Common myeloid progenitor, CD34-positive (primary cell): ENCODE data around the gene STAM.

ENCODE experiments used
- CTCF ChIA-PET: fragments of 350-600 bp; sonication (Branson Sonifier 250); formaldehyde crosslinking; loops from one replicate; lab custom pipeline; 2021; ENCODE audit warnings: antibody characterized with exemption; lab: Charles Lee
- POLR2A ChIA-PET: fragments of 350-600 bp; sonication (Branson Sonifier 250); formaldehyde crosslinking; loops from one replicate; lab custom pipeline; 2021; ENCODE audit warnings: antibody characterized with exemption; lab: Charles Lee
- DNase-seq, 3 donors: peaks; one replicate each; pipeline versions ENCODE4 v3.0.0 to v3.0.0-alpha.2; 2013
- H3K27ac ChIP-seq, 2 experiments: 1 replicate in 1 of 2; 2 replicates in 1 of 2; pipeline ENCODE4 v1.7.0; 2013; ENCODE audit warnings: inconsistent platforms in 2 of 2, low read length in 2 of 2, mild to moderate bottlenecking in 2 of 2, low read depth in 1 of 2, moderate library complexity in 1 of 2; ENCODE audit not compliant: severe bottlenecking in 2 of 2, insufficient read depth in 1 of 2, poor library complexity in 1 of 2
- H3K27me3 ChIP-seq, 5 experiments: replicated peaks in 2 of 5; 1 replicate in 3 of 5; 2 replicates in 2 of 5; pipeline versions ENCODE4 v1.6.1 to v1.7.0; 2013; ENCODE audit warnings: low read length in 4 of 5, mild to moderate bottlenecking in 2 of 5, moderate library complexity in 2 of 5, inconsistent platforms in 1 of 5; ENCODE audit not compliant: insufficient read depth in 5 of 5, control insufficient read depth in 4 of 5
- H3K36me3 ChIP-seq, 4 experiments: 1 replicate in 2 of 4; 2 replicates in 2 of 4; pipeline versions ENCODE4 v1.6.1 to v1.7.0; 2013; ENCODE audit warnings: low read length in 3 of 4, control low read depth in 1 of 4, mild to moderate bottlenecking in 1 of 4; ENCODE audit not compliant: control insufficient read depth in 4 of 4, insufficient read depth in 4 of 4
- H3K4me1 ChIP-seq, 4 experiments: 1 replicate in 3 of 4; 2 replicates in 1 of 4; pipeline versions ENCODE4 v1.6.1 to v1.7.1; 2013; ENCODE audit warnings: low read length in 3 of 4, mild to moderate bottlenecking in 3 of 4, control low read depth in 1 of 4, inconsistent platforms in 1 of 4, moderate library complexity in 1 of 4; ENCODE audit not compliant: control insufficient read depth in 4 of 4, insufficient read depth in 4 of 4; ENCODE audit errors: control extremely low read depth in 1 of 4
- H3K4me3 ChIP-seq, 7 experiments: 1 replicate in 4 of 7; 2 replicates in 3 of 7; pipeline versions ENCODE4 v1.5.1 to v1.7.0; 2013; ENCODE audit warnings: mild to moderate bottlenecking in 7 of 7, low read length in 6 of 7, moderate library complexity in 6 of 7, inconsistent platforms in 2 of 7, low read depth in 2 of 7, control low read depth in 1 of 7; ENCODE audit not compliant: insufficient read depth in 4 of 7, control insufficient read depth in 1 of 7; ENCODE audit errors: extremely low read depth in 1 of 7
- H3K9me3 ChIP-seq, 5 experiments: 1 replicate in 4 of 5; 2 replicates in 1 of 5; pipeline versions ENCODE4 v1.6.1 to v1.7.1; 2013; ENCODE audit warnings: low read length in 4 of 5, mild to moderate bottlenecking in 2 of 5, inconsistent platforms in 1 of 5, low read depth in 1 of 5, moderate library complexity in 1 of 5; ENCODE audit not compliant: control insufficient read depth in 4 of 5, insufficient read depth in 2 of 5; ENCODE audit errors: control extremely low read depth in 1 of 5
- WGBS: methylation state at CpG from one replicate; pipeline ENCODE4 v1.1.5; 2013; ENCODE audit not compliant: insufficient coverage; 5-methylcytosine and 5-hydroxymethylcytosine counted together

STAM gene

DNA sequence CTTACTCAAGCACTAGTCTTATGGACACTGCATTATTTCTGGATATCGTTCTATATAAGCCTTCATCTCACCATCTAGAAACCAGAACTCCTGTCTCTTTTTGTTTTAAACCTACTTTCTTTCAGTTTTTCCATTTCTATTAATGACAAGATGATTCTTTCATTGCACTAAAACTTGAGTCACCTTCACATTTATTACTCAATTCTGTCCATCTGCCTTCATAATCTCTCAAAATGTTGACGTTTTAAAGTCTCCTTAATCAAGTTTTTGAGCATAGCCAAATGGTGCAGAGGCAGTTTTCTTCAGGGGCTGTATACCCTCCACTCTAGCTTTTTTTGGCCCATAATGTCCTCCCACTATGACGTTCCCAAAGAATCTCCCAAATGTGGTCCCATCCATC, 17.6 kb downstream of the STAM start:
- 100% methylated on average over 2 of the region's 3 CpGs for whole genome bisulfite sequencing
- ChIA-PET CTCF (interaction anchor here (1.1 to 2.1 kb wide), 3 partner anchors 10 to 18 kb away, joined by 3 to 9 read pairs (median 7); partner anchors contain the start of gene STAM), POLR2A (interaction anchor here (1.9 kb wide), 1 partner anchor 18 kb away, joined by 4 read pairs; the partner anchor contains the start of gene STAM)
- H3K27ac ChIP-seq, result peak overlapping the region in 1 of 2 experiments; percentile 81
- no peak for DNase-seq
- peaks cover 5 to 40% (median 16%) of the 10 kb centered on the region in 4 experiments for H3K4me1 ChIP-seq
- H3K4me3 ChIP-seq, result no peak overlapping the region
- peaks cover 8 to 21% (median 12%) of the 10 kb centered on the region in 4 experiments for H3K36me3 ChIP-seq
- H3K27me3 ChIP-seq, result no peaks in the 10 kb centered on the region
- H3K9me3 ChIP-seq, result peaks cover 0 to 19% (median 2%) of the 10 kb centered on the region in 5 experiments

DNA sequence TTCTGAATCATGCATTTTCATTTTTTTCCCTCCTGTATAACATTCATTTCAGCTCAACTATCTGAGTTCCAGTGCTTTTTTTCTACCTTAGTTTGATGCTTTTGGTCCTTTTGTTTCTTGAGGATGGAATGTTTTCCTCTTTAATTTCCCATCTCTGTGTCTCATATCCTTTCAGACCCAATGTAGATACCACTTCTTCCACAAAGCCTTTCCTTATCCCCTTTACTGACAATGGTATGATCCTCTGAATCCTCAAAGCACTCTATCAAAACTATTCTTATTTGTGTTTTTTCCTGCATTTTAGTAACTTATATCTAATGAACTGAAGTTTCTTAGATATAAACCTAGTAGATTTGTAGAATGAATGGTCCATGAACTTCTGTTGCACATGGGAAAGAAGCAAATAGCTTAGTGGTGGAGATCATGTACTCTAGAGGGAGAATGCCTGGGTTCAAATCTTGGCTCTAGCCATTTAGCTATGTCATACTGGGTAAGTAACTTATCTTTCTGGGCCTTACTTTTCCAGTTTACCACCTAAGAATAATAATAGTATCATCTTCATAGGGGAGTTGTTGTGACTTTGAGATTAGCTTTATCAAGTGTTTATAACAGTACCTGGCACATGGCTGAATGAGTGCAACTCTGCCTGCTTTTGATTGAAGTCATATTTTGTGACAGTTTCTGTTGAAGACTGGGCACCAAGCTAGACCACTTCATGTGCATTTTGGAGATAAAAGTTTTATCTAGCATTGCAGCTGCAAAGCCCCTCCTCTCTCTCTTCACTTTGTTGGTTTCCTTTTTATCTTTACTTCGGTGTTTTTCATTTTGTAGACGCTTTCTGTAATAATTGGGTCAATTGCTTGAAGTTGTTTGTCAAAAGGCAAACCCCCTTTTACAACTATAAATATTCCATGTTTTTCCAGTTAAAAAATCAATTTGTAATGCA, 18.5 kb downstream of the STAM start:
- CTCF ChIA-PET, result interaction anchor here (0.8 to 2.1 kb wide), 9 partner anchors 9 to 200 kb away, joined by 3 to 9 read pairs (median 5); partner anchors contain the start of gene STAM
- H3K27me3 ChIP-seq, result no peaks in the 10 kb centered on the region
- H3K36me3 ChIP-seq, result peaks cover 3 to 23% (median 10%) of the 10 kb centered on the region in 4 experiments
- POLR2A ChIA-PET, result interaction anchor here (0.8 to 1.9 kb wide), 3 partner anchors 14 to 19 kb away, joined by 3 to 4 read pairs (median 4); partner anchors contain the start of gene STAM
- H3K9me3 ChIP-seq, result peaks cover 0 to 10% (median 2%) of the 10 kb centered on the region in 5 experiments
- peak overlapping the region in 4 of 7 experiments; percentile 6 to 57 (median 32) for H3K4me3 ChIP-seq
- DNase-seq, result peak; percentile 89 to 98 (median 96)
- peak overlapping the region; percentile 65 to 81 for H3K27ac ChIP-seq
- WGBS, result no CpG with 5 or more reads among the region's 2 CpGs
- peaks cover 5 to 40% (median 16%) of the 10 kb centered on the region in 4 experiments for H3K4me1 ChIP-seq

- peak overlapping the region in 1 of 7 experiments; percentile 57 for H3K4me3 ChIP-seq
- H3K36me3 ChIP-seq, result peaks cover 3 to 25% (median 9%) of the 10 kb centered on the region in 4 experiments
- H3K27me3 ChIP-seq, result no peaks in the 10 kb centered on the region
- peak overlapping the region; percentile 65 to 81 for H3K27ac ChIP-seq
- WGBS, result no CpG with 5 or more reads among the region's 1 CpG
- no peak for DNase-seq
- ChIA-PET CTCF (interaction anchor here (0.8 to 2.1 kb wide), 5 partner anchors 10 to 46 kb away, joined by 3 to 9 read pairs (median 5); partner anchors contain the start of gene STAM), POLR2A (interaction anchor here (1.4 to 1.9 kb wide), 2 partner anchors 18 to 20 kb away, joined by 4 read pairs; partner anchors contain the start of gene STAM)
- H3K9me3 ChIP-seq, result peaks cover 0 to under 1% (median 0%) of the 10 kb centered on the region in 5 experiments
- peaks cover 5 to 49% (median 20%) of the 10 kb centered on the region in 4 experiments for H3K4me1 ChIP-seq
These were observed 19.5 kb downstream of the STAM start for GRCh38 chr10:17663450-17663849.

DNA sequence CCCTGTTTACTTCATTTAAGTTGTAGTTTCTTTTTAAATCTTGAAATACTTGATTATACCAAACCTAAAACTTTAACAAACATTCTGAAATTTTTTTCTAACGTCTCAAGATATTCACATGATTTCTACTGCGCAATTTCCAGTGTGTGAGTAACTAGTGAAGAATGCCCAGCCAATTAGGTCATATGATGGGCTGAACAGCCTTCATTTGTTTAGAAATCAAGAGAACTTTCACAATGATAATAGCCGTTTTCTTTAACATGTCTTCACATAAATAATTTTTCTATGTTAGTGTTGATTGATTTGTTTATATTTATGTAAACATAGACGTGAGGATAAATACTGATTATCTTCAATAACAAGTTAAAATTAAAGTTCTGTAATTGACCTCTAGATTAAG, 21.8 kb downstream of the STAM start:
- Histone ChIP-seq H3K27me3 (no peaks in the 10 kb centered on the region), H3K27ac (no peak overlapping the region), H3K36me3 (peaks cover 0 to 21% (median 8%) of the 10 kb centered on the region in 4 experiments), H3K4me3 (no peak overlapping the region), H3K4me1 (peaks cover 7 to 59% (median 24%) of the 10 kb centered on the region in 4 experiments), H3K9me3 (no peaks in the 10 kb centered on the region)
- POLR2A ChIA-PET, result no interaction called here
- WGBS, result 100% methylated on average over 1 of the region's 4 CpGs
- CTCF ChIA-PET, result interaction anchor here (1.6 kb wide), 1 partner anchor 13 kb away, joined by 4 read pairs; no protein-coding TSS in a partner anchor
- DNase-seq, result no peak

DNA sequence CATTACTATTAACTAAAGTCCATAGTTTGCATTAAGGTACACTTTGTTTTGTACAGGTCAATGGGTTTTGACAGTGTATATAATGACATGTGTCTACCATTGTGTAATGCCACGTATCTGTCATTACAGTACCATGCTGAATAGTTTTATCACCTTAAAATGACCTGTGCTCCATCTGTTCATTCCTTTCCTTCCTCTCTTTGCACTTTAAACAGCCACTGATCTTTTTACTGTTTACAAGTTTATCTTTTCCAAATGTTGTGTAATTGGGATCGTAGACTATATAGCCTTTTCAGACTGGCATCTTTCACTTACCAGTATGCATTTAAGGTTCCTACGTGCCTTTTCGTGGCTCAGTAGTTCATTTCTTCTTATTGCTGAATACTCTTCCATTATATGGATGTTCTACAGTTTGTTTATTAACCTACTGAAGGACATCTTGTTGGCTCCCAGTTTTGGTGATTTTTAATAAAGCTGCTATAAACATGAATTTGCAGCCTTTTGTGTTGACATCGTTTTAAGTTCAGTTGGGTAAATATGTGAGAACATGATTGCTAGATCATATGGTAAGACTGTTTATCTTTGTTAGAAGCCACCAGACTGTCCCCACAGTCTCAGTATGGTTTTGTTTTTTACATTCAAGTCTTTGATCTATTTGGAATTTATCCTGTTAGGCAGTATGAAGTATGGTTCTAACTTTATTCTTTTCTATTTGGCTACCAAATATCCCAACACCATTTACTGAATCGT, 24.7 kb downstream of the STAM start:
- ChIA-PET POLR2A (no interaction called here), CTCF (interaction anchor here (0.9 to 1.6 kb wide), 3 partner anchors 7 to 548 kb away, joined by 3 to 6 read pairs (median 4); no protein-coding TSS in a partner anchor)
- H3K36me3 ChIP-seq, result peaks cover 0 to 9% (median 4%) of the 10 kb centered on the region in 4 experiments
- no peaks in the 10 kb centered on the region for H3K9me3 ChIP-seq
- H3K4me1 ChIP-seq, result peaks cover 2 to 48% (median 15%) of the 10 kb centered on the region in 4 experiments
- peak overlapping the region in 2 of 7 experiments; percentile 23 for H3K4me3 ChIP-seq
- H3K27ac ChIP-seq, result peak overlapping the region; percentile 57 to 72
- no CpG with 5 or more reads among the region's 6 CpGs for WGBS
- no peaks in the 10 kb centered on the region for H3K27me3 ChIP-seq
- DNase-seq, result peak in 2 of 3 donors; percentile 43 to 70

DNA sequence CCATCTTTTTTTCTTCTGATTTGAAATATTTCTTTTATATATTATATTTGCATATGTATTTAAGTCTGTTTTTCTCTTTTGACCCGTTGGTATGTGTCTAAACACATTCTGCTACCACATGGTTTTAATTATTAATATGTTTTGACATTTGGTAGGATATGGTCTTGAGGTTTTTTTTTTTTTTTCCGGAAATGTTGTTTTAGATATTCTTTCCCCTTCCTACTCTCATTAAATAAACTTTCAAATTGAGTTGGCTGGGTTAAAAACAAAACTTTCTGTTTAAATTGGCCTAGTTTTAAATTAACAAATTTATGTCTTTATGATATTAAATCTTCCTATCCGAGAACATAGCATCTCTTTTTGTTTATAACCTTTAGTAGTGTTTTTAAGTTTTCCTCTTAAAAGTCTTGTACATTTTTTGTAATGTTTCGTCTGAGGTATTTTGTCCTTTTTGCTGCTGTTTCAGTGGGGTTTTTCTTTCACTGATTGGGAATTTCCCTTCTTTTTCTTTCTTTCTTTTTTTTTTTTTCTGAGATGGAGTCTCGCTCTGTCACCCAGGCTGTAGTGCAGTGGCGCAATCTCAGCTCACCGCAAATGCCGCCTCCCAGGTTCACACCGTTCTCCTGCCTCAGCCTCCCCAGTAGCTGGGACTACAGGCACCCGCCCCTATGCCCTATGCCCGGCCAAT, 25.4 kb downstream of the STAM start:
- Histone ChIP-seq H3K4me1 (peaks cover 2 to 46% (median 15%) of the 10 kb centered on the region in 4 experiments), H3K27ac (peak overlapping the region; percentile 57 to 72), H3K9me3 (no peaks in the 10 kb centered on the region), H3K4me3 (peak overlapping the region in 2 of 7 experiments; percentile 23 to 28), H3K36me3 (peaks cover 0 to 9% (median 4%) of the 10 kb centered on the region in 4 experiments), H3K27me3 (no peaks in the 10 kb centered on the region)
- ChIA-PET POLR2A (no interaction called here), CTCF (no interaction called here)
- DNase-seq, result peak in 2 of 3 donors; percentile 31 to 46
- WGBS, result no CpG with 5 or more reads among the region's 11 CpGs
